Gastroesophageal sphincter (tissue), 3 donors: ENCODE data around the gene MPC1.

ENCODE experiments used
- POLR2A ChIP-seq, 2 donors: fragments of 450-650 bp; IDR thresholded peaks; one replicate each; pipeline ENCODE4 v1.6.1; 2017; ENCODE audit warnings: antibody characterized with exemption in 2 of 2, mild to moderate bottlenecking in 2 of 2, moderate library complexity in 1 of 2
- POLR2AphosphoS5 ChIP-seq: sonication (generic); formaldehyde crosslinking; IDR thresholded peaks from one replicate; pipeline ENCODE4 v1.6.1; 2017; ENCODE audit warnings: antibody characterized with exemption
- TF ChIP-seq, protein P1 (sequence below), 4 experiments: fragments of 200-600 bp in 2 of 4; fragments of 450-650 bp in 2 of 4; sonication (generic) in 1 of 4; IDR thresholded peaks; one replicate each; pipeline ENCODE4 v1.5.1; 2017 to 2019; ENCODE audit warnings: antibody characterized with exemption in 4 of 4, mild to moderate bottlenecking in 2 of 4, moderate library complexity in 2 of 4

GRCh38 chr6:166323395-166323794, 59.3 kb downstream of the MPC1 start:
- TF ChIP-seq, protein P1, sequence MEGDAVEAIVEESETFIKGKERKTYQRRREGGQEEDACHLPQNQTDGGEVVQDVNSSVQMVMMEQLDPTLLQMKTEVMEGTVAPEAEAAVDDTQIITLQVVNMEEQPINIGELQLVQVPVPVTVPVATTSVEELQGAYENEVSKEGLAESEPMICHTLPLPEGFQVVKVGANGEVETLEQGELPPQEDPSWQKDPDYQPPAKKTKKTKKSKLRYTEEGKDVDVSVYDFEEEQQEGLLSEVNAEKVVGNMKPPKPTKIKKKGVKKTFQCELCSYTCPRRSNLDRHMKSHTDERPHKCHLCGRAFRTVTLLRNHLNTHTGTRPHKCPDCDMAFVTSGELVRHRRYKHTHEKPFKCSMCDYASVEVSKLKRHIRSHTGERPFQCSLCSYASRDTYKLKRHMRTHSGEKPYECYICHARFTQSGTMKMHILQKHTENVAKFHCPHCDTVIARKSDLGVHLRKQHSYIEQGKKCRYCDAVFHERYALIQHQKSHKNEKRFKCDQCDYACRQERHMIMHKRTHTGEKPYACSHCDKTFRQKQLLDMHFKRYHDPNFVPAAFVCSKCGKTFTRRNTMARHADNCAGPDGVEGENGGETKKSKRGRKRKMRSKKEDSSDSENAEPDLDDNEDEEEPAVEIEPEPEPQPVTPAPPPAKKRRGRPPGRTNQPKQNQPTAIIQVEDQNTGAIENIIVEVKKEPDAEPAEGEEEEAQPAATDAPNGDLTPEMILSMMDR (IDR thresholded peaks at IDR 0.05), result no peak
- TF ChIP-seq POLR2AphosphoS5 (no peak), POLR2A (IDR thresholded peaks at IDR 0.05) (no peak)
